ENCODE measurements around the gene ARHGAP20. TPM values are rescaled to one million over a fixed set of nuclear protein-coding genes. Genes with fewer than 3 reads are reported as not detected.

Gene ARHGAP20
- total and polyA plus RNA-seq, 9 donors, result 1.1 to 5.6 (median 2.6) TPM

GRCh38 chr11:110710628-110711381, 1.4 kb downstream of the ARHGAP20 start:
- WGBS, 3 donors, result 2% methylated on average over 33 of the region's 33 CpGs
- peaks cover 6% of the 10 kb centered on the region for H3K4me1 ChIP-seq (ENCODE audit: insufficient read depth)
- no peaks in the 10 kb centered on the region for H3K36me3 ChIP-seq
- H3K27me3 ChIP-seq, result no peaks in the 10 kb centered on the region
- peak overlapping the region; percentile 69 for H3K4me3 ChIP-seq
- DNase-seq, result peak; percentile 43 to 54 (median 52)
- TF ChIP-seq POLR2A (IDR thresholded peaks at IDR 0.05), result no peak
- TF ChIP-seq EP300 (IDR thresholded peaks at IDR 0.05), result no peak
- TF ChIP-seq, protein P1, sequence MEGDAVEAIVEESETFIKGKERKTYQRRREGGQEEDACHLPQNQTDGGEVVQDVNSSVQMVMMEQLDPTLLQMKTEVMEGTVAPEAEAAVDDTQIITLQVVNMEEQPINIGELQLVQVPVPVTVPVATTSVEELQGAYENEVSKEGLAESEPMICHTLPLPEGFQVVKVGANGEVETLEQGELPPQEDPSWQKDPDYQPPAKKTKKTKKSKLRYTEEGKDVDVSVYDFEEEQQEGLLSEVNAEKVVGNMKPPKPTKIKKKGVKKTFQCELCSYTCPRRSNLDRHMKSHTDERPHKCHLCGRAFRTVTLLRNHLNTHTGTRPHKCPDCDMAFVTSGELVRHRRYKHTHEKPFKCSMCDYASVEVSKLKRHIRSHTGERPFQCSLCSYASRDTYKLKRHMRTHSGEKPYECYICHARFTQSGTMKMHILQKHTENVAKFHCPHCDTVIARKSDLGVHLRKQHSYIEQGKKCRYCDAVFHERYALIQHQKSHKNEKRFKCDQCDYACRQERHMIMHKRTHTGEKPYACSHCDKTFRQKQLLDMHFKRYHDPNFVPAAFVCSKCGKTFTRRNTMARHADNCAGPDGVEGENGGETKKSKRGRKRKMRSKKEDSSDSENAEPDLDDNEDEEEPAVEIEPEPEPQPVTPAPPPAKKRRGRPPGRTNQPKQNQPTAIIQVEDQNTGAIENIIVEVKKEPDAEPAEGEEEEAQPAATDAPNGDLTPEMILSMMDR (IDR thresholded peaks at IDR 0.05), result no peak
- no peak overlapping the region for H3K27ac ChIP-seq
- no peaks in the 10 kb centered on the region for H3K9me3 ChIP-seq
- intact Hi-C loops (cut with DNase I), result no loop called here

- DNase-seq, result no peak
- Histone ChIP-seq H3K27ac (no peak overlapping the region), H3K36me3 (no peaks in the 10 kb centered on the region), H3K27me3 (no peaks in the 10 kb centered on the region), H3K4me1 (ENCODE audit: insufficient read depth) (no peaks in the 10 kb centered on the region), H3K4me3 (no peak overlapping the region), H3K9me3 (no peaks in the 10 kb centered on the region)
- TF ChIP-seq EP300 (IDR thresholded peaks at IDR 0.05), result no peak
- no peak for TF ChIP-seq POLR2A (IDR thresholded peaks at IDR 0.05)
- TF ChIP-seq, protein P1 (IDR thresholded peaks at IDR 0.05), result no peak
- WGBS, 3 donors, result 92 to 93% (median 92%) methylated on average over 5 of the region's 5 CpGs
- intact Hi-C loops (cut with DNase I), result no loop called here
Observed at GRCh38 chr11:110704210-110704864, 7.9 kb downstream of the ARHGAP20 start.

GRCh38 chr11:110691926-110692325, 20.3 kb downstream of the ARHGAP20 start:
- Histone ChIP-seq H3K9me3 (no peaks in the 10 kb centered on the region), H3K4me1 (ENCODE audit: insufficient read depth) (no peaks in the 10 kb centered on the region), H3K36me3 (no peaks in the 10 kb centered on the region), H3K27me3 (no peaks in the 10 kb centered on the region), H3K4me3 (no peak overlapping the region), H3K27ac (no peak overlapping the region)
- intact Hi-C loops (cut with DNase I), result no loop called here
- WGBS, 3 donors, result 84 to 88% (median 87%) methylated on average over 4 of the region's 4 CpGs
- no peak for DNase-seq
- TF ChIP-seq EP300 (IDR thresholded peaks at IDR 0.05), result no peak
- TF ChIP-seq, protein P1 (IDR thresholded peaks at IDR 0.05), result no peak
- TF ChIP-seq POLR2A (IDR thresholded peaks at IDR 0.05), result no peak

GRCh38 chr11:110689306-110689705, 22.9 kb downstream of the ARHGAP20 start:
- no peak overlapping the region for H3K4me3 ChIP-seq
- no peaks in the 10 kb centered on the region for H3K27me3 ChIP-seq
- no peaks in the 10 kb centered on the region for H3K4me1 ChIP-seq (ENCODE audit: insufficient read depth)
- WGBS, 3 donors, result 90 to 99% (median 95%) methylated on average over 4 of the region's 4 CpGs
- no peak for DNase-seq
- no peaks in the 10 kb centered on the region for H3K9me3 ChIP-seq
- H3K27ac ChIP-seq, result no peak overlapping the region
- intact Hi-C loops (cut with DNase I), result no loop called here
- no peaks in the 10 kb centered on the region for H3K36me3 ChIP-seq
- TF ChIP-seq EP300 (IDR thresholded peaks at IDR 0.05) (no peak), POLR2A (IDR thresholded peaks at IDR 0.05) (no peak)
- TF ChIP-seq, protein P1 (IDR thresholded peaks at IDR 0.05), result no peak

All from ovary (tissue), 9 donors.